Measurements from ENCODE around the gene NTRK3.

The NTRK3 gene

DNA sequence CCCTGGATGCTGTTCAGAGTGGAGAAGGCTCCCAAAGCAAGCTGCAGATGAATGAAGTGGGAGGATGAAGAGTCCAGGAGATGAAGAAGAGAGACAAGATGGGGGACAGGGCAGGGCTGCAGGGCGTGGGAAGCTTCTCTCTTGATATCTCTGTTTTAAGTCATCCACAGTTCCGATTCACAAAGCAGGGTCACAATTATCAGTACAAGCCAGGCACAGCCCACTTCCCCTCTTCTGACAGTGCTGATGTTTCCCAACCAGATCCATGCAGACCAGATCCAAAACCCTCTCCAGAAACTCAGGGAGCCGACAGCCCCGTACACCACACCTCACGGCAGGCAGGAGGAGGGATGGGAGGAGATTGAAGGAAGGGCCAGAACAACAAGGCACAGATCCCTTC lies 31.1 kb downstream of the NTRK3 start:
- TF ChIP-seq, protein P1, sequence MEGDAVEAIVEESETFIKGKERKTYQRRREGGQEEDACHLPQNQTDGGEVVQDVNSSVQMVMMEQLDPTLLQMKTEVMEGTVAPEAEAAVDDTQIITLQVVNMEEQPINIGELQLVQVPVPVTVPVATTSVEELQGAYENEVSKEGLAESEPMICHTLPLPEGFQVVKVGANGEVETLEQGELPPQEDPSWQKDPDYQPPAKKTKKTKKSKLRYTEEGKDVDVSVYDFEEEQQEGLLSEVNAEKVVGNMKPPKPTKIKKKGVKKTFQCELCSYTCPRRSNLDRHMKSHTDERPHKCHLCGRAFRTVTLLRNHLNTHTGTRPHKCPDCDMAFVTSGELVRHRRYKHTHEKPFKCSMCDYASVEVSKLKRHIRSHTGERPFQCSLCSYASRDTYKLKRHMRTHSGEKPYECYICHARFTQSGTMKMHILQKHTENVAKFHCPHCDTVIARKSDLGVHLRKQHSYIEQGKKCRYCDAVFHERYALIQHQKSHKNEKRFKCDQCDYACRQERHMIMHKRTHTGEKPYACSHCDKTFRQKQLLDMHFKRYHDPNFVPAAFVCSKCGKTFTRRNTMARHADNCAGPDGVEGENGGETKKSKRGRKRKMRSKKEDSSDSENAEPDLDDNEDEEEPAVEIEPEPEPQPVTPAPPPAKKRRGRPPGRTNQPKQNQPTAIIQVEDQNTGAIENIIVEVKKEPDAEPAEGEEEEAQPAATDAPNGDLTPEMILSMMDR (IDR thresholded peaks at IDR 0.05; ENCODE audit: extremely low read depth, missing control alignments): no peak
- DNase-seq (ENCODE audit: low spot score): no peak

DNA sequence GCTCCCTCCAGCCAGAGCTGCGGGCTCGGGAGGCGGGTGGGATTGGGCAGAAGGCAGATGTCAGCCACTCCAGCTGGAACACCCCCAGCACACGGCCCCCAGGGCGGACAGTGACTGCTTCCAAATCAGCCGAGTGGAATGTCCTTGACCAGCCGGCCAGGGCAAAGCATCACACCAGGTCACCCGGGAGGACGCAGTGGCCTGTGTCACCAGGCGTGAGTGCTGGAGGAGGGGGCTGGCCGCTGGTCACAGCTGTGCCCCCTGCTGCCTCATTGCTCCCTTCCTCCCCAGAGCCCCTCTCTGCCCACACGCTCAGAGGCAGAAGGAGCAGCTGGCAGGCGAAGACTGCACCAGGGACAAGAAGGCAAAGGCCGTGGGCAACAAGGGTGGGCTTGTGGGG lies 33.5 kb downstream of the NTRK3 start:
- TF ChIP-seq, protein P1 (IDR thresholded peaks at IDR 0.05; ENCODE audit: extremely low read depth, missing control alignments): no peak
- no peak for DNase-seq (ENCODE audit: low spot score)

DNA sequence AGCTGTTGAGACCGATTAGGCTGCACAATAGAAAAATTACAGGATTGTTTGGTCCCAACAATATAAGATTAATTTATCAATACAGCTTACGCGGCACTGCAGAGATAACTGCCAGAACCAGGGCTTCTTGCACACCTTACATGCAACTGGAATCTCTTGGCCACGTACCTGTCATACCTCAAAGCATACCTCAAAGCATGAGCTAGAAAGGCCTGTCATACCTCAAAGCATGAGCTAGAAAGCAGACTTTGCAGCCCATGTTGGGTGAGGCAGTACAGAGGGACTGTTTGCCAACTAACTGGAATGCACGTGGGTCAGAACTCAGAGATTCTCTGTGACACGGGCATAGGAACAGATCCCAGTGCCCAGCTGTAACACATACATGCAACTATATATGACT lies 34.7 kb downstream of the NTRK3 start:
- TF ChIP-seq, protein P1 (IDR thresholded peaks at IDR 0.05; ENCODE audit: extremely low read depth, missing control alignments): no peak
- DNase-seq (ENCODE audit: low spot score): no peak

DNA sequence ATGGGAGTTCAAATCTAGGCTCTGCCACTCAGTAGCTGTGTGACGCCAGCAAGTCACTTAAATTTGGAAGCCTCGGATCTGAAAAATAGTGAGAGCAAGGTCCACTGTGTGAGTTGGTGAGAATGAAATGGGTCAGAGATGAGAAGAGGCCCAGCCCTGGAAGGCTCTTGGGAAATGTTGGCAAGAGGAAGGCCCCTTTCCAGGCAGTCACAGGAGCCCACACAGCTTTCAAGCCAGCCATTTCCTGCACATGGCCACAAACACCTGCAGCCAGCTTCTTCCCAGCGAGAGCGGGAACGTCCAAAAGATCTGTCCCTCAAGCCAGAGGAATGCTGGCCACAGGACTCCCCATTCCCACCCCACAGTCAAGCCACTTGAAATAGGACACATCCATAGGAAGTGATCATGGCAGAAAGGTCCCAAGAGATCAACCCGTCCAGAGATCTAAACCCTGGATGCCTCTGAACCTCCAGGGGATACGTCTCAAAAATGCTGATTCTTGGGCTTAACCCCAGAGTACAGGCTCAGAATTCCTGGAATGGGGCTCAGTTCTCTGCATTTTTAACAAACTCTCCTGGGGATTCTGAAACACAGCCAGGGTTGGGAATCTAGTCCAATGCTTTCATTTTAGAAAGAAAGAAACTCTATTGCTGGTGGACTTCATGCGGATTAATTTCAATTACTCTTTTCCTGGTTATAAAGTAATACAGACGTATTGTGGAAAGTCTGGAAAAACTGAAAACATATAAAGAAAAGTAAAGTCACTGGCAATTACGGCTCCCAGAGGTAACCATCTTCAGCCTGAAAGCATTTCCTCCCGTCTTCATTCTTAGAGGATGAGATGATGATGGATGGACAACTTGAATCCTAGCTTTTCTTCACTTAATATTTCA lies 35.9 kb downstream of the NTRK3 start:
- TF ChIP-seq, protein P1 (IDR thresholded peaks at IDR 0.05; ENCODE audit: extremely low read depth, missing control alignments): no peak
- no peak for DNase-seq (ENCODE audit: low spot score)

DNA sequence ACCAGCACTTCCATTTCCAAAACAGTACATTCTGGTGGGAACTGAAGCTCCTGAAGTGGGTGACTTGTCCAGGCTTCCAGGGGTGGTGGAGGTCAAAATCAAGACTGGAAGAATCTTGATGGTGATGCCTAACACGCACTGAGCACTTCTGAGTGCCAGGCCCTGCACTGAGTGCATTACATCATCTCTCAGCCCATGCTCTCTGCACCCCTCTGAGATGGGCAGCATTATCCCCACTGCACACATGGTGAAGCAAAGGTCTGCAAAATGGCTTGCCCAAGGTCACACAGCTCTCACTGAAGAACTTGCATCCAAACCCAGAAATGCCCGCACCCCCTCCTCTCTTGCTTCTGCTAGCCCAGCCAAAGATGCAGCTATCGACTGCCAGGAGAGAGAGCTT lies 36.9 kb downstream of the NTRK3 start:
- DNase-seq (ENCODE audit: low spot score): no peak
- TF ChIP-seq, protein P1 (IDR thresholded peaks at IDR 0.05; ENCODE audit: extremely low read depth, missing control alignments): no peak

DNA sequence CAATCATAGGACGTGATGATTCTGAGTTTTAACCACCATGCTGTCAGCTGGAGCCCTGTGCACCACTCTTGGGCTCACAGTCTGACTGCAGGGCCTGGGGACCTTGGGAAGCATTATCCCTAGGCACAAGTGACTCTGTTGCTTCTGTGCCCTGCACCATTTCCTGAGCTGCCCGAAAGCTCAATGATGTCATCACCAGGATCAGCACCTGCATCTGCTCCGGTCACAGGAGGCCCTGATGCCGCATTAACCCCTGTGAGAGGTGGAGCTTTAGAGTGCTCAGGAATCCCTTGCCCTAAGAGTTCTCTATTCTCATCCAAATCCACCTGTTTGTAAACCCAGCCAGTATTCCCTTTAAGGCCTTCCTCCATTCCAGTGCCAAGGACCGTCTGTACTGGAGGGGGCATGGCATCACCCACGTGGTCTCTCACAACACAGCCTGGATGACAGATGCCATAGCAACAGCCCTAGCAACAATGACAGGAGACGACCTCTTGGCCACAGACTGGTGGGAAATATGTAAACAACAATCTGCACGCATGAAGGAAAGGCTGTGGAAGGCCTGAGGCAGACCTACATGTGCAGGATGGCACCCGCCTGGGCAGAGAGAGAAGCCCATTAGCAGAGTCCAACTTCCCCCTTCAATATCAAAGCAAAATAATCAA lies 37.9 kb downstream of the NTRK3 start:
- no peak for DNase-seq (ENCODE audit: low spot score)
- TF ChIP-seq, protein P1 (IDR thresholded peaks at IDR 0.05; ENCODE audit: extremely low read depth, missing control alignments): no peak

DNA sequence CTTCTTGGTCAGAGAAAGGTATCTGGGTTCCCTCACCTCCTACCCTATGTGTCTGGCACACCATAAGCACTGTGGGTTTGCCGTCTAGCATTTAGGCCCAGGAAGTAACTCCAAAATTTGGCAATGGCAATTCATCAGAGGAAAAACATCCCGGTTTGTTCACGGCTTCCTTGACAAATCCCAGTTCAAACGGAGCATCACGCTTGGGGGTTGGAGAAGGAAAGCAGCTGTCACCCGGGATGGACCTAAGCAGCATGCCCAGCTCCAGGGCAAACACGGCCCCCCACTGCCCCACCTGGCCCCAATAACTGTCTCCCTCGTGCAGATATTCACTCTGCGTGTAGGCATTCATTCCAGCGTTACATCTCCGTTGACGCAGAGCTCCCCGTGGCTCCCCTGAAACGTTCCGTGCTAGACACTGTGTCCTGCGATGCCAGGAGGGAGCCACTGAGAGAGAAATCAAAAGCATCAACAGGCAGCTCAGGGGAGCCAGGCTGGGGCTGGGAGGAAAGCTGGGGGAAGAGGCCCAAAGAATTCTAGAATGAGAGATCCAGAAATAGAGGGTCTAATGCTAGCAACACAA lies 41.4 kb downstream of the NTRK3 start:
- DNase-seq (ENCODE audit: low spot score): no peak
- TF ChIP-seq, protein P1 (IDR thresholded peaks at IDR 0.05; ENCODE audit: extremely low read depth, missing control alignments): no peak
